Body of pancreas (tissue), 4 donors: ENCODE measurements around the gene BOC. TPM values are rescaled to one million over a fixed set of nuclear protein-coding genes. Genes with fewer than 3 reads are reported as not detected.

ENCODE experiments used
- ATAC-seq: fragments of 150-250 bp; one replicate; pipeline ENCODE4 v1.9.1; 2016
- DNase-seq, 4 donors: peaks; one replicate each; pipeline ENCODE4 v3.0.0-alpha.2; 2019
- H3K27ac ChIP-seq, 4 donors: fragments of 200-600 bp; sonication (generic); 1 replicate in 3 of 4; 2 replicates in 1 of 4; pipeline versions ENCODE4 v1.5.1 to v1.6.1; 2016 to 2019; ENCODE audit warnings: mild to moderate bottlenecking in 1 of 4, mixed read lengths in 1 of 4, moderate library complexity in 1 of 4
- H3K27me3 ChIP-seq, 2 donors: fragments of 200-600 bp; sonication (generic); one replicate each; pipeline ENCODE4 v1.6.0; 2016; ENCODE audit warnings: mild to moderate bottlenecking in 1 of 2
- H3K36me3 ChIP-seq, 2 donors: fragments of 200-600 bp; sonication (generic); replicated peaks in 1 of 2; 2 replicates each; pipeline ENCODE4 v1.5.1; 2016; ENCODE audit warnings: low read depth in 2 of 2; ENCODE audit not compliant: insufficient read depth in 1 of 2
- H3K4me1 ChIP-seq: fragments of 200-600 bp; sonication (generic); one replicate; pipeline ENCODE4 v1.6.0; 2016
- H3K4me3 ChIP-seq, 2 donors: fragments of 200-600 bp; sonication (generic); 1 replicate in 1 of 2; 2 replicates in 1 of 2; pipeline ENCODE4 v1.5.1; 2016 to 2019
- H3K9me3 ChIP-seq, 3 donors: fragments of 200-600 bp; sonication (generic); 1 replicate in 2 of 3; 2 replicates in 1 of 3; pipeline ENCODE4 v1.5.1; 2016
- POLR2A ChIP-seq, 3 donors: fragments of 450-650 bp; IDR thresholded peaks; one replicate each; pipeline ENCODE4 v1.6.1; 2016; ENCODE audit warnings: antibody characterized with exemption in 3 of 3, mild to moderate bottlenecking in 2 of 3
- WGBS, 2 donors: methylation state at CpG; one replicate each; pipeline ENCODE4 v1.1.5; 2017; 5-methylcytosine and 5-hydroxymethylcytosine counted together
- intact Hi-C: fragments of 100-400 bp; cut with DNase I; formaldehyde crosslinking; loops from one replicate; pipeline ENCODE4 v1.15.1; 2023
- total RNA-seq, 2 donors: library from RNA; depleted of rRNA; stranded (reverse); fragments of >200 nt; gene quantifications; one replicate each; pipeline ENCODE4 v1.1.0, GENCODE V29; 2016
- TF ChIP-seq, protein P1 (sequence below), 7 experiments: fragments of 450-650 bp in 4 of 7; fragments of 200-600 bp in 3 of 7; sonication (generic) in 3 of 7; IDR thresholded peaks; one replicate each; pipeline ENCODE4 v1.5.1; 2016 to 2019; ENCODE audit warnings: antibody characterized with exemption in 7 of 7

The BOC gene
- total RNA-seq, 2 donors from 2014 or later: 22.7 to 29.6 TPM

DNA sequence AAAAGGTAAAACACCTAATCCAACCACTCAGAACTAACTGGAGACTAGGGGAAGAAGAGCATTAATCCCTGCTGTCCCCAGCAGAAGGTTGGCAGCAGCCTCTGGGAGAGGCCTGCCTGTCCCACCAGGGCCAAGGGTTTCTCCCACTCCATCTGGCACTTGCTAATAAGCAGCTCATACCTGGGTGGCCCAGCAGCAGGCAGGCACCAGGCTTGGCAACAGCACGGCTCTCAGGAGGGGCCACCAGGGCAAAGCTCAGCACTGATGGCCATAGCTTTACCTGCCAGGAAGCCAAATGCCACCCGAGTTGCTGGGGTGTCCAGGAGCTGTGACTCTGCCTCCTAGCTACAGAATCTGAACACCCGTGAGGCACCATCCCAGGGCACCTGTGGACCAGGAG lies 58.3 kb downstream of the BOC start:
- H3K27me3 ChIP-seq: no peaks in the 10 kb centered on the region

DNA sequence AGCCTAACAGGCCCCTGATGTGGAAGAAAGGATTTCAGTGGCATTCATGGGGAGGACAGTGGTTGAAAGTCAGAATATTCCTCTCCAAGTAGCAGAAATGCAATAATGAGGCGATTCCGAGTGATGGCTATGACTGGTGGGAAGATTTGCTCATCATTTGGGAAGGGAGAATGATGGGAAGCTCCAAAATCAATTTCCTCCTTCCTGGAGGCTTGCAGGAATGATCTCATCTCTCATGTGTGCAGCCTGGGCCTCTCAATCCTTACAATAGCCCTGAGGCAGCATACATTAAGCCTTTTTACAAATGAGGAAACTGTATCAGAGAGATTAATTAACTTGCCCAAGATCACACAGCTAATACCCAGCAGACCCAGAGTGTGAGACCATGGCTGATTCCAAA lies 58.7 kb downstream of the BOC start:
- H3K9me3 ChIP-seq: no peaks in the 10 kb centered on the region
- peaks cover 50% of the 10 kb centered on the region for H3K4me1 ChIP-seq
- H3K4me3 ChIP-seq: no peak overlapping the region
- TF ChIP-seq POLR2A (IDR thresholded peaks at IDR 0.05): no peak
- TF ChIP-seq, protein P1, sequence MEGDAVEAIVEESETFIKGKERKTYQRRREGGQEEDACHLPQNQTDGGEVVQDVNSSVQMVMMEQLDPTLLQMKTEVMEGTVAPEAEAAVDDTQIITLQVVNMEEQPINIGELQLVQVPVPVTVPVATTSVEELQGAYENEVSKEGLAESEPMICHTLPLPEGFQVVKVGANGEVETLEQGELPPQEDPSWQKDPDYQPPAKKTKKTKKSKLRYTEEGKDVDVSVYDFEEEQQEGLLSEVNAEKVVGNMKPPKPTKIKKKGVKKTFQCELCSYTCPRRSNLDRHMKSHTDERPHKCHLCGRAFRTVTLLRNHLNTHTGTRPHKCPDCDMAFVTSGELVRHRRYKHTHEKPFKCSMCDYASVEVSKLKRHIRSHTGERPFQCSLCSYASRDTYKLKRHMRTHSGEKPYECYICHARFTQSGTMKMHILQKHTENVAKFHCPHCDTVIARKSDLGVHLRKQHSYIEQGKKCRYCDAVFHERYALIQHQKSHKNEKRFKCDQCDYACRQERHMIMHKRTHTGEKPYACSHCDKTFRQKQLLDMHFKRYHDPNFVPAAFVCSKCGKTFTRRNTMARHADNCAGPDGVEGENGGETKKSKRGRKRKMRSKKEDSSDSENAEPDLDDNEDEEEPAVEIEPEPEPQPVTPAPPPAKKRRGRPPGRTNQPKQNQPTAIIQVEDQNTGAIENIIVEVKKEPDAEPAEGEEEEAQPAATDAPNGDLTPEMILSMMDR (IDR thresholded peaks at IDR 0.05): no peak
- H3K36me3 ChIP-seq: no peaks in the 10 kb centered on the region
- H3K27me3 ChIP-seq: no peaks in the 10 kb centered on the region
- WGBS, 2 donors: 94 to 100% methylated on average over 2 of the region's 2 CpGs
- DNase-seq (no peak), ATAC-seq (no peak)
- intact Hi-C loops: no loop called here
- H3K27ac ChIP-seq: peak overlapping the region; percentile 42 to 74 (median 63)

More for the DNA sequence above, 58.3 kb downstream of the BOC start:
- TF ChIP-seq, protein P1 (IDR thresholded peaks at IDR 0.05): no peak
- no peak for TF ChIP-seq POLR2A (IDR thresholded peaks at IDR 0.05)
- peak overlapping the region in 3 of 4 donors; percentile 1 to 52 (median 14) for H3K27ac ChIP-seq
- peak in 3 of 4 donors; percentile 27 to 53 (median 36) for DNase-seq
- no peak overlapping the region for H3K4me3 ChIP-seq
- peaks cover 47% of the 10 kb centered on the region for H3K4me1 ChIP-seq
- H3K9me3 ChIP-seq: no peaks in the 10 kb centered on the region
- ATAC-seq: no peak
- no peaks in the 10 kb centered on the region for H3K36me3 ChIP-seq
- WGBS, 2 donors: 92 to 100% methylated on average over 1 to 3 of the region's 3 CpGs
- intact Hi-C loops: no loop called here

DNA sequence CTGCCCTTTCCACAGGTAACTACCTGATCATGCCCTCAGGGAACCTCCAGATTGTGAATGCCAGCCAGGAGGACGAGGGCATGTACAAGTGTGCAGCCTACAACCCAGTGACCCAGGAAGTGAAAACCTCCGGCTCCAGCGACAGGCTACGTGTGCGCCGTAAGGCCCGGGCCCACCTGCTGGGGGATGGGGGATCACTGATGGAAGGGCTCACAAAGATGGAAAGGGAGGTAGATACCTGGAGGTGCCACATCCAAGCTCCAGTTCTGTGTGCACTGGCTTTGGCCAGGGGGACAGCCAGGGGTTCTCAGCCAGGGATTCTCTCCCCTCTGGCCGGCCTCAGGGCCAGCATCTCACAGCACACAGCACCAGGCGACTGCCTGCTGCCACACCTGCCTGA lies 59.4 kb downstream of the BOC start:
- H3K27me3 ChIP-seq: no peaks in the 10 kb centered on the region
- H3K4me1 ChIP-seq: peaks cover 57% of the 10 kb centered on the region
- 87 to 95% methylated on average over 7 to 9 of the region's 9 CpGs for WGBS, 2 donors
- no peaks in the 10 kb centered on the region for H3K36me3 ChIP-seq
- intact Hi-C loops: no loop called here
- H3K4me3 ChIP-seq: no peak overlapping the region
- no peak for DNase-seq
- no peaks in the 10 kb centered on the region for H3K9me3 ChIP-seq
- peak overlapping the region; percentile 42 to 74 (median 63) for H3K27ac ChIP-seq
- ATAC-seq: no peak
- TF ChIP-seq POLR2A (IDR thresholded peaks at IDR 0.05): no peak
- TF ChIP-seq, protein P1 (IDR thresholded peaks at IDR 0.05): no peak

DNA sequence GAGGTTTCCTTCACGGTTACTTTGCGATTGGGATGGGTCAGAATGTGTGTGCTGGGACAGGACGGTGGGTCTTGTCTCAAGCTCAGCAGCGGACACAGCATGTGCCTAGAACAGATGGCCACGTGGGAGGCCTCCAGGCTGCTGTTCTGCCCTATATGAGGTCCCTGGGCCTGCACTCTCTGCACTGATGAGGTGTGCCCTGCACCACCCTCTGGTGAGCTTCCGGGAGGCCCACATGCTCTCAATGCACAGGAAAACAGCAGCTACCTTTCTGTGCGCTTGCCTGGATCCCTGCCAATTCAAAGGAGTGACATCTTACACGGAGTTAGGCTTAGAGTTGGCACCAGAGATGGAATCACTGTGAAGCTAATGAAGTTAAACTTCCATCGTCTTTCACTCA lies 59.8 kb downstream of the BOC start:
- intact Hi-C loops: no loop called here
- H3K36me3 ChIP-seq: no peaks in the 10 kb centered on the region
- H3K4me1 ChIP-seq: peaks cover 61% of the 10 kb centered on the region
- DNase-seq: peak in 3 of 4 donors; percentile 49 to 68 (median 57)
- no peak for ATAC-seq
- peak overlapping the region; percentile 42 to 74 (median 63) for H3K27ac ChIP-seq
- no peaks in the 10 kb centered on the region for H3K9me3 ChIP-seq
- no peak for TF ChIP-seq POLR2A (IDR thresholded peaks at IDR 0.05)
- TF ChIP-seq, protein P1 (IDR thresholded peaks at IDR 0.05): no peak
- 40 to 73% methylated on average over 4 to 9 of the region's 9 CpGs for WGBS, 2 donors
- no peak overlapping the region for H3K4me3 ChIP-seq
- no peaks in the 10 kb centered on the region for H3K27me3 ChIP-seq
